Measurements from ENCODE around the gene HNF1B.

- no peak for TF ChIP-seq CTCF (IDR thresholded peaks at IDR 0.05; ENCODE audit: low read length)
- TF ChIP-seq EZH2 (IDR thresholded peaks at IDR 0.05; ENCODE audit: borderline replicate concordance, low read length) = no peak
Measured at GRCh38 chr17:37725021-37725595, 19.8 kb downstream of the HNF1B start.
